Panc1 (cell line): ENCODE data around the gene PGAM2.

Experiments used
- POLR2AphosphoS5 ChIP-seq: IDR thresholded peaks from 2 replicates; pipeline ENCODE4 v1.6.1; 2012; ENCODE audit warnings: mild to moderate bottlenecking, low read depth, low read length, moderate library complexity
- SIN3A ChIP-seq: IDR thresholded peaks from 2 replicates; pipeline ENCODE4 v1.6.1; 2012; ENCODE audit warnings: low read depth, mild to moderate bottlenecking, low read length, moderate library complexity, borderline replicate concordance; ENCODE audit not compliant: insufficient read depth
- TCF7L2 ChIP-seq: IDR thresholded peaks from 2 replicates; pipeline ENCODE4 v1.6.1; 2011; ENCODE audit warnings: mild to moderate bottlenecking, low read depth, low read length, inconsistent platforms
- TF ChIP-seq, protein P1 (sequence below): fragments of 450-650 bp; IDR thresholded peaks from 2 replicates; pipeline ENCODE4 v1.5.1; 2017; ENCODE audit warnings: mild to moderate bottlenecking
- TF ChIP-seq, protein P2 (sequence below), 2 experiments: IDR thresholded peaks; 2 replicates each; pipeline ENCODE4 v1.6.1; 2011 to 2012; ENCODE audit warnings: low read depth in 2 of 2, control low read depth in 1 of 2, low read length in 1 of 2, mild to moderate bottlenecking in 1 of 2, moderate library complexity in 1 of 2; ENCODE audit not compliant: insufficient read depth in 1 of 2

DNA sequence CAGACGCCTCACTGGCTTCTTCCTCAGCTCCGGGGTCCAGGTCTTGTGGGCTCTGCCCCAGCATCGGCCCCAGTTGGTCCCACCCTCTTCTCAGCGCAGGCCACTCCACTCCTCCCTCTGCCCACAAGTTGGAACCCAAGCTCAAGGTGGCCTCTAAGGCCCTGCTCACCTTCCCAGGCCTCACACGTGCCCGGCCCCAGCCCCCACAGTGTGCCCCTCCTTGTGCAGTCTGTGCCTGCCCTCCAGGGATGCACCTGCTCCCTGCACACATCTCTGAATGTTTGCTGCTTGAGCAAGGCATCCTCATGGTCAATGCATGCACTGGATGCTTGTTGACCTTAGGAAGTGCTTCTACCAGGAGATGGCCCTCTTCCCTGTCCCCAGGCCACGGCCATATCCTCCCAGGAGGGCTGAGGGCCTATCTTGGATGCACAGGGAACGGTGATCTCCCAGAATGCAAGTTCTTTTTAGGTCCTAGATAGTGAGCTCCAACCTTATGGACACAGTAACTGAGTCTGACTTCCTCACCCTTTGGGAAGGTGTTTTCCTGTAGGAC, 31.0 kb upstream of the PGAM2 start:
- TF ChIP-seq, protein P1, sequence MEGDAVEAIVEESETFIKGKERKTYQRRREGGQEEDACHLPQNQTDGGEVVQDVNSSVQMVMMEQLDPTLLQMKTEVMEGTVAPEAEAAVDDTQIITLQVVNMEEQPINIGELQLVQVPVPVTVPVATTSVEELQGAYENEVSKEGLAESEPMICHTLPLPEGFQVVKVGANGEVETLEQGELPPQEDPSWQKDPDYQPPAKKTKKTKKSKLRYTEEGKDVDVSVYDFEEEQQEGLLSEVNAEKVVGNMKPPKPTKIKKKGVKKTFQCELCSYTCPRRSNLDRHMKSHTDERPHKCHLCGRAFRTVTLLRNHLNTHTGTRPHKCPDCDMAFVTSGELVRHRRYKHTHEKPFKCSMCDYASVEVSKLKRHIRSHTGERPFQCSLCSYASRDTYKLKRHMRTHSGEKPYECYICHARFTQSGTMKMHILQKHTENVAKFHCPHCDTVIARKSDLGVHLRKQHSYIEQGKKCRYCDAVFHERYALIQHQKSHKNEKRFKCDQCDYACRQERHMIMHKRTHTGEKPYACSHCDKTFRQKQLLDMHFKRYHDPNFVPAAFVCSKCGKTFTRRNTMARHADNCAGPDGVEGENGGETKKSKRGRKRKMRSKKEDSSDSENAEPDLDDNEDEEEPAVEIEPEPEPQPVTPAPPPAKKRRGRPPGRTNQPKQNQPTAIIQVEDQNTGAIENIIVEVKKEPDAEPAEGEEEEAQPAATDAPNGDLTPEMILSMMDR: no peak
- TF ChIP-seq, protein P2, sequence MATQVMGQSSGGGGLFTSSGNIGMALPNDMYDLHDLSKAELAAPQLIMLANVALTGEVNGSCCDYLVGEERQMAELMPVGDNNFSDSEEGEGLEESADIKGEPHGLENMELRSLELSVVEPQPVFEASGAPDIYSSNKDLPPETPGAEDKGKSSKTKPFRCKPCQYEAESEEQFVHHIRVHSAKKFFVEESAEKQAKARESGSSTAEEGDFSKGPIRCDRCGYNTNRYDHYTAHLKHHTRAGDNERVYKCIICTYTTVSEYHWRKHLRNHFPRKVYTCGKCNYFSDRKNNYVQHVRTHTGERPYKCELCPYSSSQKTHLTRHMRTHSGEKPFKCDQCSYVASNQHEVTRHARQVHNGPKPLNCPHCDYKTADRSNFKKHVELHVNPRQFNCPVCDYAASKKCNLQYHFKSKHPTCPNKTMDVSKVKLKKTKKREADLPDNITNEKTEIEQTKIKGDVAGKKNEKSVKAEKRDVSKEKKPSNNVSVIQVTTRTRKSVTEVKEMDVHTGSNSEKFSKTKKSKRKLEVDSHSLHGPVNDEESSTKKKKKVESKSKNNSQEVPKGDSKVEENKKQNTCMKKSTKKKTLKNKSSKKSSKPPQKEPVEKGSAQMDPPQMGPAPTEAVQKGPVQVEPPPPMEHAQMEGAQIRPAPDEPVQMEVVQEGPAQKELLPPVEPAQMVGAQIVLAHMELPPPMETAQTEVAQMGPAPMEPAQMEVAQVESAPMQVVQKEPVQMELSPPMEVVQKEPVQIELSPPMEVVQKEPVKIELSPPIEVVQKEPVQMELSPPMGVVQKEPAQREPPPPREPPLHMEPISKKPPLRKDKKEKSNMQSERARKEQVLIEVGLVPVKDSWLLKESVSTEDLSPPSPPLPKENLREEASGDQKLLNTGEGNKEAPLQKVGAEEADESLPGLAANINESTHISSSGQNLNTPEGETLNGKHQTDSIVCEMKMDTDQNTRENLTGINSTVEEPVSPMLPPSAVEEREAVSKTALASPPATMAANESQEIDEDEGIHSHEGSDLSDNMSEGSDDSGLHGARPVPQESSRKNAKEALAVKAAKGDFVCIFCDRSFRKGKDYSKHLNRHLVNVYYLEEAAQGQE (IDR thresholded peaks at IDR 0.05; ENCODE audit: insufficient read depth in 1 of 2, low read depth in 2 of 2, low read length in 1 of 2): no peak
- TF ChIP-seq POLR2AphosphoS5: no peak
- TF ChIP-seq TCF7L2: no peak
- TF ChIP-seq SIN3A: no peak
